Esophagus squamous epithelium (tissue), 5 donors: ENCODE data around the gene ATP13A4. TPM values are rescaled to one million over a fixed set of nuclear protein-coding genes. Genes with fewer than 3 reads are reported as not detected.

Experiments
- DNase-seq: peaks from one replicate; lab custom pipeline; 2025; lab: John Stamatoyannopoulos, UW
- H3K27ac ChIP-seq, 4 donors: fragments of 200-600 bp; sonication (generic); one replicate each; pipeline ENCODE4 v1.5.1; 2016 to 2019; ENCODE audit warnings: mild to moderate bottlenecking in 1 of 4
- H3K27me3 ChIP-seq, 4 donors: fragments of 200-600 bp; sonication (generic); 1 replicate in 3 of 4; 2 replicates in 1 of 4; pipeline versions ENCODE4 v1.5.1 to v1.6.0; 2017 to 2021; ENCODE audit warnings: antibody characterized with exemption in 1 of 4
- H3K36me3 ChIP-seq, 3 donors: fragments of 200-600 bp; sonication (generic); one replicate each; pipeline ENCODE4 v1.5.1; 2016 to 2019
- H3K4me1 ChIP-seq, 3 donors: fragments of 200-600 bp; sonication (generic); one replicate each; pipeline ENCODE4 v1.5.1; 2017 to 2019
- H3K4me3 ChIP-seq, 4 donors: fragments of 200-600 bp; sonication (generic); 1 replicate in 3 of 4; 2 replicates in 1 of 4; pipeline ENCODE4 v1.5.1; 2016 to 2019; ENCODE audit warnings: mild to moderate bottlenecking in 2 of 4, moderate library complexity in 1 of 4
- H3K9me3 ChIP-seq, 3 donors: fragments of 200-600 bp; sonication (generic); one replicate each; pipeline ENCODE4 v1.5.1; 2016 to 2019
- CTCF ChIP-seq, 6 experiments: fragments of 450-650 bp in 4 of 6; fragments of 200-600 bp in 2 of 6; sonication (generic) in 2 of 6; IDR thresholded peaks; one replicate each; pipeline ENCODE4 v1.5.1; 2016 to 2019; ENCODE audit warnings: antibody characterized with exemption in 6 of 6, mild to moderate bottlenecking in 4 of 6, moderate library complexity in 4 of 6
- POLR2A ChIP-seq, 4 donors: fragments of 450-650 bp; IDR thresholded peaks; one replicate each; pipeline ENCODE4 v1.6.1; 2017; ENCODE audit warnings: antibody characterized with exemption in 4 of 4, mild to moderate bottlenecking in 4 of 4, moderate library complexity in 3 of 4
- WGBS, 2 donors: methylation state at CpG; one replicate each; pipeline ENCODE4 v1.1.5; 2018; 5-methylcytosine and 5-hydroxymethylcytosine counted together
- intact Hi-C: fragments of 100-400 bp; cut with DNase I; formaldehyde crosslinking; loops from one replicate; pipeline ENCODE4 v1.15.0; 2022
- total RNA-seq, 4 donors: library from RNA; depleted of rRNA; stranded (reverse); fragments of >200 nt; gene quantifications; one replicate each; pipeline ENCODE4 v1.1.0, GENCODE V29; 2016
- donor health status: DM: yes; HTN: yes; CAD: no.

ATP13A4 gene
- total RNA-seq, 4 donors from 2014 or later = 24.9 to 59.8 (median 40.5) TPM

GRCh38 chr3:193457526-193457925 lies 97.2 kb downstream of the ATP13A4 start:
- Histone ChIP-seq H3K36me3 (peaks cover 0 to 18% (median 0%) of the 10 kb centered on the region in 3 donors), H3K27ac (no peak overlapping the region), H3K9me3 (no peaks in the 10 kb centered on the region), H3K27me3 (no peaks in the 10 kb centered on the region), H3K4me3 (no peak overlapping the region), H3K4me1 (no peaks in the 10 kb centered on the region)
- TF ChIP-seq CTCF (IDR thresholded peaks at IDR 0.05) (no peak), POLR2A (IDR thresholded peaks at IDR 0.05) (no peak)
- 61 to 75% methylated on average over 4 of the region's 4 CpGs for WGBS, 2 donors
- no peak for DNase-seq
- intact Hi-C loops = loop anchor here (10.0 kb wide), 1 partner anchor 263 kb away; no protein-coding TSS in a partner anchor

- no peaks in the 10 kb centered on the region for H3K27me3 ChIP-seq
- H3K27ac ChIP-seq = no peak overlapping the region
- no peak overlapping the region for H3K4me3 ChIP-seq
- no peaks in the 10 kb centered on the region for H3K9me3 ChIP-seq
- DNase-seq = no peak
- peaks cover 0 to 22% (median 0%) of the 10 kb centered on the region in 3 donors for H3K36me3 ChIP-seq
- H3K4me1 ChIP-seq = no peaks in the 10 kb centered on the region
- TF ChIP-seq POLR2A (IDR thresholded peaks at IDR 0.05) (no peak), CTCF (IDR thresholded peaks at IDR 0.05) (peak in 2 of 6 experiments; percentile 8 to 30)
- intact Hi-C loops = loop anchor here (10.0 kb wide), 1 partner anchor 258 kb away; no protein-coding TSS in a partner anchor
Observed at GRCh38 chr3:193452338-193452737, 102.4 kb downstream of the ATP13A4 start.

GRCh38 chr3:193451902-193452301 lies 102.8 kb downstream of the ATP13A4 start:
- TF ChIP-seq POLR2A (IDR thresholded peaks at IDR 0.05) (no peak), CTCF (IDR thresholded peaks at IDR 0.05) (no peak)
- Histone ChIP-seq H3K27ac (no peak overlapping the region), H3K9me3 (no peaks in the 10 kb centered on the region), H3K4me1 (no peaks in the 10 kb centered on the region), H3K27me3 (no peaks in the 10 kb centered on the region), H3K4me3 (no peak overlapping the region), H3K36me3 (peaks cover 0 to 18% (median 0%) of the 10 kb centered on the region in 3 donors)
- intact Hi-C loops = loop anchor here (10.0 kb wide), 1 partner anchor 257 kb away; no protein-coding TSS in a partner anchor
- WGBS, 2 donors = 89 to 90% methylated on average over 4 of the region's 4 CpGs
- DNase-seq = no peak

GRCh38 chr3:193446965-193447602 lies 107.6 kb downstream of the ATP13A4 start:
- TF ChIP-seq CTCF (IDR thresholded peaks at IDR 0.05) = no peak
- no peak for TF ChIP-seq POLR2A (IDR thresholded peaks at IDR 0.05)
- Histone ChIP-seq H3K4me1 (no peaks in the 10 kb centered on the region), H3K36me3 (peaks cover 0 to 17% (median 0%) of the 10 kb centered on the region in 3 donors), H3K9me3 (no peaks in the 10 kb centered on the region), H3K27me3 (no peaks in the 10 kb centered on the region), H3K27ac (no peak overlapping the region), H3K4me3 (no peak overlapping the region)
- DNase-seq = no peak
- WGBS, 2 donors = 68 to 69% methylated on average over 5 of the region's 5 CpGs
- intact Hi-C loops = no loop called here

- TF ChIP-seq CTCF (IDR thresholded peaks at IDR 0.05) = no peak
- no peak for TF ChIP-seq POLR2A (IDR thresholded peaks at IDR 0.05)
- WGBS, 2 donors = 75% methylated on average over 2 of the region's 2 CpGs
- DNase-seq = no peak
- H3K27ac ChIP-seq = no peak overlapping the region
- peaks cover 0 to 20% (median 0%) of the 10 kb centered on the region in 3 donors for H3K36me3 ChIP-seq
- H3K9me3 ChIP-seq = no peaks in the 10 kb centered on the region
- H3K27me3 ChIP-seq = no peaks in the 10 kb centered on the region
- intact Hi-C loops = no loop called here
- H3K4me3 ChIP-seq = no peak overlapping the region
- H3K4me1 ChIP-seq = no peaks in the 10 kb centered on the region
Observed at GRCh38 chr3:193439423-193439822, 115.3 kb downstream of the ATP13A4 start.
